ENCODE results near the gene NFATC3. TPM values are rescaled to one million over a fixed set of nuclear protein-coding genes. Genes with fewer than 3 reads are reported as not detected.

NFATC3 gene
- polyA plus RNA-seq, 3 donors = 14.3 to 21.8 (median 15.8) TPM

DNA sequence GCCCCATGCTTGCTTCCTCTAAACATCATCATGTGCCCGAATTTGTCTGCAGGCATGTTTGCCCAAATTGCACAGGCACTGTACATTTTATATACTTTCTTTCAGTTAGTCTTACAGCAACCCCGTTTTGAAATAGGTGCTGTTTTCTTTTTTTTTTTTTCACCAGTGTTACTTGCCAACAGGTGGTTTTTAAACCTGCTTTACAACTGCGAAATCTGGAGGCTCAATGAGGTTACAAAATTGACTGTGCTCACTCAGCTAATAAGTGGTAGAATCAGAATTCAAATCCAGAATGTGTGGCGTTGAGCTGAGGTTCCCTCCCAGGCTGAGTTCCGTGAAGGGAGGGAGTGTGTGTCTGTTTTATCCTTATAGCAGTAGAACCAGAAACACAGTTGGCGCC, 165.8 kb downstream of the NFATC3 start:
- H3K27ac ChIP-seq (ENCODE audit: low read depth in 1 of 2, low read length in 2 of 2) = no peak overlapping the region
- Mint-ChIP-seq H3K27me3 (ENCODE audit: low read depth in 3 of 3) (peaks cover 0 to 2% (median 0%) of the 10 kb centered on the region in 3 donors), H3K4me3 (no peak overlapping the region), H3K27ac (no peak overlapping the region), H3K4me1 (peaks cover 34% of the 10 kb centered on the region), H3K9me3 (peaks cover 0 to 2% (median 0%) of the 10 kb centered on the region in 7 donors), H3K36me3 (peaks cover 56 to 80% of the 10 kb centered on the region in 2 donors)
- intact Hi-C loops (cut with micrococcal nuclease) = no loop called here
- 100% methylated on average over 2 of the region's 6 CpGs for WGBS (ENCODE audit: insufficient coverage)
- H3K4me3 ChIP-seq (replicated peaks in 1 of 3; ENCODE audit: low read depth in 2 of 3, low read length in 3 of 3) = no peak overlapping the region
- peaks cover 8% of the 10 kb centered on the region for H4K20me1 ChIP-seq (ENCODE audit: insufficient read depth, low read length)
- no peak for TF ChIP-seq CTCF (IDR thresholded peaks at IDR 0.05)
- peaks cover 29% of the 10 kb centered on the region for H3K79me2 ChIP-seq (ENCODE audit: insufficient read depth, low read length)
- no peak overlapping the region for H3K4me2 ChIP-seq (replicated peaks; ENCODE audit: extremely low read depth, low read length, poor library complexity, severe bottlenecking)
- peaks cover 52 to 72% of the 10 kb centered on the region in 2 donors for H3K36me3 ChIP-seq (replicated peaks in 1 of 2; ENCODE audit: control insufficient read depth in 1 of 2, insufficient read depth in 2 of 2, low read length in 2 of 2)
- no peak overlapping the region for H2AFZ ChIP-seq (ENCODE audit: insufficient read depth, low read depth, low read length, poor library complexity, severe bottlenecking)
- peaks cover 27 to 31% of the 10 kb centered on the region in 2 donors for H3K4me1 ChIP-seq (ENCODE audit: control insufficient read depth in 1 of 2, insufficient read depth in 2 of 2, low read length in 2 of 2)
- no peak for DNase-seq
- no peaks in the 10 kb centered on the region for H3K27me3 ChIP-seq (ENCODE audit: control insufficient read depth in 2 of 2, insufficient read depth in 2 of 2, low read length in 2 of 2)
- H3K9ac ChIP-seq (ENCODE audit: insufficient read depth, low read length, poor library complexity, severe bottlenecking) = no peak overlapping the region
- H3K9me3 ChIP-seq (replicated peaks in 1 of 2; ENCODE audit: control insufficient read depth in 1 of 2, insufficient read depth in 1 of 2, low read length in 2 of 2) = no peaks in the 10 kb centered on the region

- Mint-ChIP-seq H3K36me3 (peaks cover 63 to 89% of the 10 kb centered on the region in 2 donors), H3K27ac (no peak overlapping the region), H3K4me3 (no peak overlapping the region), H3K9me3 (peaks cover 0 to 2% (median 0%) of the 10 kb centered on the region in 7 donors), H3K4me1 (peaks cover 28% of the 10 kb centered on the region), H3K27me3 (ENCODE audit: low read depth in 3 of 3) (peaks cover 0 to 2% (median 0%) of the 10 kb centered on the region in 3 donors)
- Histone ChIP-seq H3K4me3 (replicated peaks in 1 of 3; ENCODE audit: low read depth in 2 of 3, low read length in 3 of 3) (no peak overlapping the region), H3K4me1 (ENCODE audit: control insufficient read depth in 1 of 2, insufficient read depth in 2 of 2, low read length in 2 of 2) (peaks cover 20 to 23% of the 10 kb centered on the region in 2 donors), H3K27me3 (ENCODE audit: control insufficient read depth in 2 of 2, insufficient read depth in 2 of 2, low read length in 2 of 2) (no peaks in the 10 kb centered on the region), H2AFZ (ENCODE audit: insufficient read depth, low read depth, low read length, poor library complexity, severe bottlenecking) (no peak overlapping the region), H3K4me2 (replicated peaks; ENCODE audit: extremely low read depth, low read length, poor library complexity, severe bottlenecking) (no peak overlapping the region), H3K36me3 (replicated peaks in 1 of 2; ENCODE audit: control insufficient read depth in 1 of 2, insufficient read depth in 2 of 2, low read length in 2 of 2) (peaks cover 55 to 77% of the 10 kb centered on the region in 2 donors), H3K9ac (ENCODE audit: insufficient read depth, low read length, poor library complexity, severe bottlenecking) (no peak overlapping the region), H4K20me1 (ENCODE audit: insufficient read depth, low read length) (peaks cover 8% of the 10 kb centered on the region), H3K9me3 (replicated peaks in 1 of 2; ENCODE audit: control insufficient read depth in 1 of 2, insufficient read depth in 1 of 2, low read length in 2 of 2) (no peaks in the 10 kb centered on the region), H3K27ac (ENCODE audit: low read depth in 1 of 2, low read length in 2 of 2) (no peak overlapping the region), H3K79me2 (ENCODE audit: insufficient read depth, low read length) (peaks cover 20% of the 10 kb centered on the region)
- no peak for TF ChIP-seq CTCF (IDR thresholded peaks at IDR 0.05)
- 82% methylated on average over 3 of the region's 5 CpGs for WGBS (ENCODE audit: insufficient coverage)
- no peak for DNase-seq
- intact Hi-C loops (cut with micrococcal nuclease) = no loop called here
Measured at GRCh38 chr16:68251832-68252231, 166.7 kb downstream of the NFATC3 start.

Data from CD14-positive monocyte (primary cell).